BLaER1 (cell line): ENCODE data around the gene FANCE.

Experiments
- H3K27ac ChIP-seq: shearing (Covaris generic); formaldehyde crosslinking; 2 replicates; pipeline ENCODE4 v1.8.1; 2022
- H3K27me3 ChIP-seq: shearing (Covaris generic); formaldehyde crosslinking; 2 replicates; pipeline ENCODE4 v1.8.1; 2022
- H3K36me3 ChIP-seq: shearing (Covaris generic); formaldehyde crosslinking; 2 replicates; pipeline ENCODE4 v1.8.1; 2022
- H3K4me1 ChIP-seq: shearing (Covaris generic); formaldehyde crosslinking; 2 replicates; pipeline ENCODE4 v1.8.1; 2022
- H3K4me2 ChIP-seq: shearing (Covaris generic); formaldehyde crosslinking; 2 replicates; pipeline ENCODE4 v1.8.1; 2022
- H3K4me3 ChIP-seq: shearing (Covaris generic); formaldehyde crosslinking; 2 replicates; pipeline ENCODE4 v1.8.1; 2022
- H3K9ac ChIP-seq: shearing (Covaris generic); formaldehyde crosslinking; 2 replicates; pipeline ENCODE4 v1.8.1; 2022
- H3K9me3 ChIP-seq: shearing (Covaris generic); formaldehyde crosslinking; 2 replicates; pipeline ENCODE4 v1.8.1; 2022
- H4K20me1 ChIP-seq: shearing (Covaris generic); formaldehyde crosslinking; 2 replicates; pipeline ENCODE4 v1.8.1; 2022
- Cebpa-rat ChIP-seq: shearing (Covaris generic); IDR thresholded peaks from 2 replicates; pipeline ENCODE4 v1.8.1; 2022

Gene FANCE

GRCh38 chr6:35489995-35490791 lies 38.1 kb downstream of the FANCE start:
- H3K27me3 ChIP-seq, result no peaks in the 10 kb centered on the region
- H4K20me1 ChIP-seq, result peaks cover 41% of the 10 kb centered on the region
- no peaks in the 10 kb centered on the region for H3K36me3 ChIP-seq
- H3K4me1 ChIP-seq, result peaks cover 70% of the 10 kb centered on the region
- H3K27ac ChIP-seq, result no peak overlapping the region
- no peak for TF ChIP-seq Cebpa-rat
- H3K9me3 ChIP-seq, result no peaks in the 10 kb centered on the region
- H3K4me2 ChIP-seq, result peak overlapping the region; percentile 51
- H3K4me3 ChIP-seq, result no peak overlapping the region
- H3K9ac ChIP-seq, result no peak overlapping the region

DNA sequence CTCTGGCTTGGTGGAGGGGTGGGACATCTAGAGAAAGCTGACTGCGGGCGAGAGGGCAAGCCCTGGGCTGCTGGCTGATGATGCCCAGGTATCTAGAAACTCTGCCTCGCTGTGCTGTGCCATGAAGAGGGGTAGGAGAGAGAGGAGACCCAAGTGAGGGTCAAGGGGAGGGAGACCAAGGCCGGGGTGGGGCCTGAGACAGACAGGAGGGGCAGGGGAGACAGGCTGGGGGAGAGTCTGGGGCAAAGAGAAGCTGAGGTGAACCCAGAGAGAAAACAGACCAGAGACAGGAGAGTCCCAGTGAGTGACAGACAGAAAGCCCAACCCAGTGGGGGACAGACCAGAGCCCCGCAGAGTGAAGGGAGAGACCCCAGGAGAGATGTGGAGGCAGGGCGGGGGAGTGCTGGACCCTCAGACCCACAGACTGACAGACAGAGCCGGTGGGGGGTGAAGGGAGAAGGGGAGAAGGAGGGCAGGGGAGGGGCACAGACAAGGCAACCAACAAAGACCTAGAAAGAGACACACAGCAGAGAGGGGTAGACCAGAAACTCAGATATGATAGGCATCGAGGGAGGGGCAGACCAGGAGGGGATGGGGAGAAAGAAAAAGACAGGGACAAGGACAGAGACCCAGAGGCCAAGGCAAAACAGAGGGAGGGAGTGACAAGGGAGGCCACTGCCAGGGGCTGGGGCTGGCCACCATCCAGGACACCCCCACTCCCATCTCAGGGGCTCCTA lies 38.9 kb downstream of the FANCE start:
- peaks cover 47% of the 10 kb centered on the region for H4K20me1 ChIP-seq
- no peaks in the 10 kb centered on the region for H3K9me3 ChIP-seq
- H3K36me3 ChIP-seq, result no peaks in the 10 kb centered on the region
- no peak overlapping the region for H3K4me3 ChIP-seq
- no peak for TF ChIP-seq Cebpa-rat
- no peaks in the 10 kb centered on the region for H3K27me3 ChIP-seq
- no peak overlapping the region for H3K9ac ChIP-seq
- peaks cover 78% of the 10 kb centered on the region for H3K4me1 ChIP-seq
- H3K4me2 ChIP-seq, result peak overlapping the region; percentile 93
- H3K27ac ChIP-seq, result no peak overlapping the region

DNA sequence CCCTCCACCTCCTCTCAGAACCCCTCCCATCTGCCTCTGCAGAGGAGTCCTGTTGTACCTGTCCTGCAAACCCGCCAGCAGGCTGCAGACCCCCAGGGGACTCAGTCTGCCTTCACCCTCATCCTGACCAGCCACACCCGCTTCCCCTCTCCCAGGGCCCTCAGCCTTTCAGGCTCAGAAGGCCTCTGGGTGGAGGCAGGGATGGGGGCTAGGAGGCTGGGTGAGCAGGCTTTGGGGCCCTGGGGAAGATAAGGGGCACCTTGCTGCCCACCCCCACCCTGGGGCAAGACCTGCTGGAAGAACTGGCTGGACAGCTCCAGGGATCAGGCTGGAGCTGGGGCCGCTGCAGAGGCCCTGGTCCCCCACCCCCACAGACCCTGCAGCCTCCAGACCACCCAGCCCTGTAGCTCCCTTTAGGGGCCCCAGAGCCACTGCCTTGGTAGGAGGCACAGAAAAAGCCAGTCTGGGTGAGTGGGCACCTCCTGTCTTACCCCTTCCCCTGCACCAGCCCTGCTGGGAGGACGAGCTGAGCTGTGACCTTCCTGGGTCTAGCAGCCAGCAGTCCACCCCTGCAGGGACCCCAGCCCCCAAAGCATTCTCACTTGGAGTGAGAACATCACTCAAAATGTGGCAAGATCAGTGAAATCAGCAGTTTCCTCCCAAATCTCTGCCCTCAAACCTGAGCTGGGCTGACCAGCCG lies 39.6 kb downstream of the FANCE start:
- H3K27ac ChIP-seq, result no peak overlapping the region; the same call in 1 of the 2 replicates
- no peaks in the 10 kb centered on the region for H3K36me3 ChIP-seq
- H3K4me2 ChIP-seq, result peak overlapping the region; percentile 93
- no peaks in the 10 kb centered on the region for H3K9me3 ChIP-seq
- H3K4me3 ChIP-seq, result no peak overlapping the region
- TF ChIP-seq Cebpa-rat, result no peak
- H4K20me1 ChIP-seq, result peaks cover 47% of the 10 kb centered on the region
- H3K4me1 ChIP-seq, result peaks cover 82% of the 10 kb centered on the region
- H3K27me3 ChIP-seq, result no peaks in the 10 kb centered on the region
- H3K9ac ChIP-seq, result no peak overlapping the region

GRCh38 chr6:35492258-35492973 lies 40.3 kb downstream of the FANCE start:
- H3K9ac ChIP-seq, result no peak overlapping the region
- TF ChIP-seq Cebpa-rat, result no peak
- H3K4me2 ChIP-seq, result peak overlapping the region; percentile 93
- H3K4me3 ChIP-seq, result no peak overlapping the region
- H3K27ac ChIP-seq, result no peak overlapping the region
- H3K9me3 ChIP-seq, result no peaks in the 10 kb centered on the region
- peaks cover 84% of the 10 kb centered on the region for H3K4me1 ChIP-seq
- H4K20me1 ChIP-seq, result peaks cover 47% of the 10 kb centered on the region
- peaks cover under 1% of the 10 kb centered on the region; the same call in 1 of the 2 replicates for H3K27me3 ChIP-seq
- H3K36me3 ChIP-seq, result no peaks in the 10 kb centered on the region

DNA sequence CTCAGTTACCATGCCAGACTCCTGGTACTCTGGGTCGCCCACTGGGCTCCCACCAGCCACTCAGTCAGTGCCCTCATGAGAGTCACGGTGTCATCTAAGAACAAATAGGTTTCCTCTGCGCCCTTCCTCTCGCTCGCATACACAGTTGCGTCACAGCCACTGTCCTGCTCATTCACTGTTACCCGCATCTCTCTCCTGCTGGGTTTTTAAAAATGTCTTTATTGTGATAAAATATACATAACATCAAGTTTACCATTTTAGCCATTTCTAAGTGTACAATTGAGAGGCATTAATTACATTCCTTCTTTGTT lies 40.8 kb downstream of the FANCE start:
- Histone ChIP-seq H3K4me2 (peak overlapping the region; percentile 93), H3K9ac (no peak overlapping the region), H3K4me3 (no peak overlapping the region), H4K20me1 (peaks cover 47% of the 10 kb centered on the region), H3K27me3 (peaks cover 6% of the 10 kb centered on the region), H3K36me3 (no peaks in the 10 kb centered on the region), H3K9me3 (no peaks in the 10 kb centered on the region), H3K27ac (no peak overlapping the region), H3K4me1 (peaks cover 84% of the 10 kb centered on the region)
- no peak for TF ChIP-seq Cebpa-rat

DNA sequence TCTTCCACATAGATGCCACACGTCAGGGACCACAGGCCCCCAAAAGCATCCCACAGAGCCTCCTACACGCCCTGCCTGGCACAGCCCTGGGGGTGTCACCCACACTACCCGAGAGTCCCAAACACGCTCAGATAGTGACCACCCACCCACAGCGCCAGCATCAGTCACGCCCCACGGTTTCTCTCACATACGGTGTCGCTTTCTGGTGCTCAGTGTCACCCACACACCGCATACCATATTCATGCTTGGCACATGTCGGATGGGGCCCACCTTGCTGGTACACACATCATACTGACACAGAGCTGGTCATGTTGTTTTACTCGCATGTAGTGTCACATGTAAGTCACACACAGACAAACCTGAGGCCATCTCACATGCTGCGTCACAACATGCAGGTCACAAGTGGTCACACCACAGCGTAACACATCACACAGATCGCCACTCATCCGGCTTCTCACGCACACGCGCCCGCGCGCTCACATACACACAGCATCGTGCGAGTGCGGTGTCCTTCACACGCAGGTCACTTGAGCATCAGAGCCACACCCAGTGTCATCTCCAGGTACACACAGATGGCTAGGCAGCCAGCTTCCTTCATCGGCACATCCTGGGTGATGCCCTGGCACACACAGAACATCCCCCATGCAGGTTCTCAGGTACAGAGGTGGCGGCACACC lies 41.3 kb downstream of the FANCE start:
- H3K27ac ChIP-seq, result no peak overlapping the region
- H3K36me3 ChIP-seq, result no peaks in the 10 kb centered on the region
- H3K27me3 ChIP-seq, result peaks cover 11% of the 10 kb centered on the region
- no peak overlapping the region for H3K9ac ChIP-seq
- H3K4me2 ChIP-seq, result peak overlapping the region; percentile 93
- peaks cover 47% of the 10 kb centered on the region for H4K20me1 ChIP-seq
- H3K4me3 ChIP-seq, result no peak overlapping the region
- H3K4me1 ChIP-seq, result peaks cover 84% of the 10 kb centered on the region
- no peak for TF ChIP-seq Cebpa-rat
- H3K9me3 ChIP-seq, result no peaks in the 10 kb centered on the region

DNA sequence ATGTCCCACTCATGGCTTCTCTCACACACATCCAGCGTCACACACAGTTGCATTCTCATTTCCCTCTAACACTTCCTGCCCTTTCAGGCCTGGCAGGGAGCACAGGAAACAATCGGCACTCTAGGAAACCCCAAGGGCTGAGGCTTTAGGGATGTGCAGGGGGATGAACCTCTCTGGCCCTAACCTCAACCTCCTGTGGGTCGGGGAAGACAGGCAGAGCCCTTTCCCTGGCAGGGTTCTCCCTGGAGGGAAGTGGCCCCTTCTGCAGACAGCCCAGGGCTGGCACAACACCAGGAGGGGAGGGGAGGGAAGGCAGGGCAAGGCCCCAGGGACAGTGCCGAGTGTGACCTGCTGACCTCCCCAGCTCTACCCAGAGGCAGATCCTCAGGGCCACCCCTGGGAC lies 42.0 kb downstream of the FANCE start:
- H3K36me3 ChIP-seq, result no peaks in the 10 kb centered on the region
- H3K4me3 ChIP-seq, result 0 out of 2 replicates have a peak overlapping the region, but pooled peaks have one; percentile 5
- no peak for TF ChIP-seq Cebpa-rat
- peak overlapping the region; percentile 14; the same call in 1 of the 2 replicates for H3K27ac ChIP-seq
- H3K9ac ChIP-seq, result peak overlapping the region; percentile 43; the same call in 1 of the 2 replicates
- H4K20me1 ChIP-seq, result peaks cover 47% of the 10 kb centered on the region
- H3K9me3 ChIP-seq, result no peaks in the 10 kb centered on the region
- H3K4me1 ChIP-seq, result peaks cover 84% of the 10 kb centered on the region
- peak overlapping the region; percentile 93 for H3K4me2 ChIP-seq
- peaks cover 13% of the 10 kb centered on the region for H3K27me3 ChIP-seq

GRCh38 chr6:35495258-35496035 lies 43.3 kb downstream of the FANCE start:
- Histone ChIP-seq H3K36me3 (no peaks in the 10 kb centered on the region), H3K4me1 (peaks cover 77% of the 10 kb centered on the region), H3K9ac (peak overlapping the region; percentile 29; the same call in 1 of the 2 replicates), H4K20me1 (peaks cover 47% of the 10 kb centered on the region), H3K9me3 (no peaks in the 10 kb centered on the region), H3K27ac (no peak overlapping the region), H3K27me3 (peaks cover 13% of the 10 kb centered on the region), H3K4me3 (0 out of 2 replicates have a peak overlapping the region, but pooled peaks have one; percentile 13), H3K4me2 (peak overlapping the region; percentile 93)
- no peak for TF ChIP-seq Cebpa-rat
